ENCODE data around the gene LINS1. TPM values are rescaled to one million over a fixed set of nuclear protein-coding genes. Genes with fewer than 3 reads are reported as not detected.

Gene LINS1
- total and polyA plus RNA-seq, 10 of the 15 experiments (the other 5 are each of a cell fraction or from before 2014, with no cell fraction given), result 13.5 to 33.1 (median 20.3) TPM

DNA sequence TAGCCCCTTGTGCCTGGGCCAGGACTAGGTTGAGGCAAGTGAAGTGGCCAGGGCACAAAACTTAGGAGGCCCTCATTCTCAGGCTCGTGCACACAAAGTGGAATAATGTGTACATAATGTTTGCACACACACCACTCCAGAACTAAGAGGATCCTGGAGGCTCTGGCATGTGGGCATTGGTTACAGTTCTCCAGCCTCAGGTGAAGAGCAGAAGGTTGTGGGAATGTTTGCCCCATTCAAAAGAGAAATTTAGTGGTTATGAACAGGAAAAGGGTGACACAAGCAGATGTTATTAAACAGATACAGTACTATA is 31.7 kb upstream of the LINS1 start:
- ChIA-PET POLR2A (no interaction called here), RAD21 (ENCODE audit: unreplicated experiment) (no interaction called here), SMC1A (ENCODE audit: uncharacterized antibody, unreplicated experiment) (no interaction called here), CTCF (no interaction called here)
- H3K27ac ChIP-seq (ENCODE audit: control insufficient read depth, insufficient read depth), result no peak overlapping the region
- DNase-seq (ENCODE audit: low read depth, low spot score), result no peak
- H3K79me2 ChIP-seq (ENCODE audit: control insufficient read depth, insufficient read depth, low read length), result no peaks in the 10 kb centered on the region; the same call in 1 of the 2 replicates
- no TSS peak for BruUV-seq (replicated peaks)
- H3K9me3 ChIP-seq (replicated peaks; ENCODE audit: control insufficient read depth, insufficient read depth, low read length), result no peaks in the 10 kb centered on the region
- in situ Hi-C loops (cut with MboI) (loop anchor here (5.0 kb wide), 1 partner anchor 374 kb away; no protein-coding TSS in a partner anchor), intact Hi-C loops (cut with micrococcal nuclease; ENCODE audit: unreplicated experiment) (no loop called here)
- no peaks in the 10 kb centered on the region; the same call in 1 of the 2 replicates for H4K20me1 ChIP-seq (ENCODE audit: control insufficient read depth, insufficient read depth)
- H3K9ac ChIP-seq (ENCODE audit: control insufficient read depth, insufficient read depth, low read length), result no peak overlapping the region
- no peak for ATAC-seq
- WGBS (ENCODE audit: insufficient coverage, insufficient replicate concordance, low lambda C conversion rate, missing lambda C conversion rate), result 100% methylated on average over 1 of the region's 1 CpG
- H3K36me3 ChIP-seq (ENCODE audit: control insufficient read depth in 2 of 2, insufficient read depth in 2 of 2, low read length in 1 of 2), result peaks cover 0 to 15% of the 10 kb centered on the region in 2 experiments
- H3K4me3 ChIP-seq, result no peak overlapping the region
- no peak overlapping the region for H2AFZ ChIP-seq (ENCODE audit: control insufficient read depth, low read depth, low read length)
- no peak for FAIRE-seq
- H3K4me2 ChIP-seq (ENCODE audit: control insufficient read depth, insufficient read depth), result no peak overlapping the region
- H3K4me1 ChIP-seq (ENCODE audit: control insufficient read depth, insufficient read depth, low read length), result no peaks in the 10 kb centered on the region
- H3K27me3 ChIP-seq (replicated peaks in 1 of 2; ENCODE audit: control insufficient read depth in 2 of 2, insufficient read depth in 2 of 2, low read length in 1 of 2), result no peaks in the 10 kb centered on the region
- TF ChIP-seq BCL11A (IDR thresholded peaks at IDR 0.05; ENCODE audit: low read depth, low read length) (no peak), SMAD1 (IDR thresholded peaks at IDR 0.05; ENCODE audit: low read depth, partially characterized antibody) (no peak), STAT1 (conservative IDR thresholded peaks at IDR 0.05) (no peak), RELA (IDR thresholded peaks at IDR 0.05; ENCODE audit: borderline replicate concordance, partially characterized antibody) (no peak), NFXL1 (IDR thresholded peaks at IDR 0.05; ENCODE audit: borderline replicate concordance) (no peak), GABPA (IDR thresholded peaks at IDR 0.05; ENCODE audit: low read depth) (no peak), IKZF1 (conservative IDR thresholded peaks at IDR 0.05) (no peak), SREBF1 (IDR thresholded peaks at IDR 0.05; ENCODE audit: low read length) (no peak), LARP7 (IDR thresholded peaks at IDR 0.05) (no peak), NRF1 (conservative IDR thresholded peaks at IDR 0.05; ENCODE audit: low read depth, low read length) (no peak), FOS (IDR thresholded peaks at IDR 0.05; ENCODE audit: borderline replicate concordance, extremely low read depth, insufficient read length) (no peak), EGR1 (IDR thresholded peaks at IDR 0.05; ENCODE audit: borderline replicate concordance in 1 of 2, low read depth in 2 of 2, low read length in 2 of 2) (no peak)
- TF ChIP-seq, protein P1, sequence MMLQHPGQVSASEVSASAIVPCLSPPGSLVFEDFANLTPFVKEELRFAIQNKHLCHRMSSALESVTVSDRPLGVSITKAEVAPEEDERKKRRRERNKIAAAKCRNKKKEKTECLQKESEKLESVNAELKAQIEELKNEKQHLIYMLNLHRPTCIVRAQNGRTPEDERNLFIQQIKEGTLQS (IDR thresholded peaks at IDR 0.05; ENCODE audit: borderline replicate concordance, extremely low read depth, low read depth, low read length), result no peak
- TF ChIP-seq, protein P2, sequence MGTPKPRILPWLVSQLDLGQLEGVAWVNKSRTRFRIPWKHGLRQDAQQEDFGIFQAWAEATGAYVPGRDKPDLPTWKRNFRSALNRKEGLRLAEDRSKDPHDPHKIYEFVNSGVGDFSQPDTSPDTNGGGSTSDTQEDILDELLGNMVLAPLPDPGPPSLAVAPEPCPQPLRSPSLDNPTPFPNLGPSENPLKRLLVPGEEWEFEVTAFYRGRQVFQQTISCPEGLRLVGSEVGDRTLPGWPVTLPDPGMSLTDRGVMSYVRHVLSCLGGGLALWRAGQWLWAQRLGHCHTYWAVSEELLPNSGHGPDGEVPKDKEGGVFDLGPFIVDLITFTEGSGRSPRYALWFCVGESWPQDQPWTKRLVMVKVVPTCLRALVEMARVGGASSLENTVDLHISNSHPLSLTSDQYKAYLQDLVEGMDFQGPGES (IDR thresholded peaks at IDR 0.05), result no peak
- TF ChIP-seq, protein P3, sequence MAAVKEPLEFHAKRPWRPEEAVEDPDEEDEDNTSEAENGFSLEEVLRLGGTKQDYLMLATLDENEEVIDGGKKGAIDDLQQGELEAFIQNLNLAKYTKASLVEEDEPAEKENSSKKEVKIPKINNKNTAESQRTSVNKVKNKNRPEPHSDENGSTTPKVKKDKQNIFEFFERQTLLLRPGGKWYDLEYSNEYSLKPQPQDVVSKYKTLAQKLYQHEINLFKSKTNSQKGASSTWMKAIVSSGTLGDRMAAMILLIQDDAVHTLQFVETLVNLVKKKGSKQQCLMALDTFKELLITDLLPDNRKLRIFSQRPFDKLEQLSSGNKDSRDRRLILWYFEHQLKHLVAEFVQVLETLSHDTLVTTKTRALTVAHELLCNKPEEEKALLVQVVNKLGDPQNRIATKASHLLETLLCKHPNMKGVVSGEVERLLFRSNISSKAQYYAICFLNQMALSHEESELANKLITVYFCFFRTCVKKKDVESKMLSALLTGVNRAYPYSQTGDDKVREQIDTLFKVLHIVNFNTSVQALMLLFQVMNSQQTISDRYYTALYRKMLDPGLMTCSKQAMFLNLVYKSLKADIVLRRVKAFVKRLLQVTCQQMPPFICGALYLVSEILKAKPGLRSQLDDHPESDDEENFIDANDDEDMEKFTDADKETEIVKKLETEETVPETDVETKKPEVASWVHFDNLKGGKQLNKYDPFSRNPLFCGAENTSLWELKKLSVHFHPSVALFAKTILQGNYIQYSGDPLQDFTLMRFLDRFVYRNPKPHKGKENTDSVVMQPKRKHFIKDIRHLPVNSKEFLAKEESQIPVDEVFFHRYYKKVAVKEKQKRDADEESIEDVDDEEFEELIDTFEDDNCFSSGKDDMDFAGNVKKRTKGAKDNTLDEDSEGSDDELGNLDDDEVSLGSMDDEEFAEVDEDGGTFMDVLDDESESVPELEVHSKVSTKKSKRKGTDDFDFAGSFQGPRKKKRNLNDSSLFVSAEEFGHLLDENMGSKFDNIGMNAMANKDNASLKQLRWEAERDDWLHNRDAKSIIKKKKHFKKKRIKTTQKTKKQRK (IDR thresholded peaks at IDR 0.05; ENCODE audit: low read depth, low read length), result no peak
- TF ChIP-seq, protein P4, sequence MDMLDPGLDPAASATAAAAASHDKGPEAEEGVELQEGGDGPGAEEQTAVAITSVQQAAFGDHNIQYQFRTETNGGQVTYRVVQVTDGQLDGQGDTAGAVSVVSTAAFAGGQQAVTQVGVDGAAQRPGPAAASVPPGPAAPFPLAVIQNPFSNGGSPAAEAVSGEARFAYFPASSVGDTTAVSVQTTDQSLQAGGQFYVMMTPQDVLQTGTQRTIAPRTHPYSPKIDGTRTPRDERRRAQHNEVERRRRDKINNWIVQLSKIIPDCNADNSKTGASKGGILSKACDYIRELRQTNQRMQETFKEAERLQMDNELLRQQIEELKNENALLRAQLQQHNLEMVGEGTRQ (IDR thresholded peaks at IDR 0.05; ENCODE audit: borderline replicate concordance, low read depth, low read length), result no peak
- TF ChIP-seq, protein P5, sequence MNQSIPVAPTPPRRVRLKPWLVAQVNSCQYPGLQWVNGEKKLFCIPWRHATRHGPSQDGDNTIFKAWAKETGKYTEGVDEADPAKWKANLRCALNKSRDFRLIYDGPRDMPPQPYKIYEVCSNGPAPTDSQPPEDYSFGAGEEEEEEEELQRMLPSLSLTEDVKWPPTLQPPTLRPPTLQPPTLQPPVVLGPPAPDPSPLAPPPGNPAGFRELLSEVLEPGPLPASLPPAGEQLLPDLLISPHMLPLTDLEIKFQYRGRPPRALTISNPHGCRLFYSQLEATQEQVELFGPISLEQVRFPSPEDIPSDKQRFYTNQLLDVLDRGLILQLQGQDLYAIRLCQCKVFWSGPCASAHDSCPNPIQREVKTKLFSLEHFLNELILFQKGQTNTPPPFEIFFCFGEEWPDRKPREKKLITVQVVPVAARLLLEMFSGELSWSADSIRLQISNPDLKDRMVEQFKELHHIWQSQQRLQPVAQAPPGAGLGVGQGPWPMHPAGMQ (IDR thresholded peaks at IDR 0.05; ENCODE audit: borderline replicate concordance), result no peak
